Aorta (tissue), 5 donors: Measurements from ENCODE around the gene DSCAM. TPM values are rescaled to one million over a fixed set of nuclear protein-coding genes. Genes with fewer than 3 reads are reported as not detected.

Experiments
- ATAC-seq: fragments of 200-7000 bp; cut with Tn5 transposase; one replicate; pipeline ENCODE4 v1.9.1; 2022; ENCODE audit warnings: moderate library complexity; ENCODE audit not compliant: low FRiP score
- DNase-seq, 2 donors: peaks; one replicate each; pipeline ENCODE4 v3.0.0-alpha.2; 2020
- H3K27ac ChIP-seq, 2 donors: one replicate each; pipeline ENCODE4 v1.5.1; 2013; ENCODE audit warnings: low read length in 2 of 2, mild to moderate bottlenecking in 2 of 2, moderate library complexity in 2 of 2, control low read depth in 1 of 2, inconsistent platforms in 1 of 2, low read depth in 1 of 2
- H3K27me3 ChIP-seq, 2 donors: one replicate each; pipeline ENCODE4 v1.6.1; 2013; ENCODE audit warnings: control low read depth in 1 of 2, low read length in 1 of 2, mild to moderate bottlenecking in 1 of 2, moderate library complexity in 1 of 2; ENCODE audit not compliant: insufficient read depth in 2 of 2, control insufficient read depth in 1 of 2
- H3K36me3 ChIP-seq, 2 donors: one replicate each; pipeline ENCODE4 v1.6.1; 2013; ENCODE audit warnings: control low read depth in 1 of 2, low read length in 1 of 2, mild to moderate bottlenecking in 1 of 2; ENCODE audit not compliant: insufficient read depth in 2 of 2, control insufficient read depth in 1 of 2
- H3K4me1 ChIP-seq, 2 donors: one replicate each; pipeline ENCODE4 v1.6.1; 2013; ENCODE audit warnings: low read length in 2 of 2, control low read depth in 1 of 2, mild to moderate bottlenecking in 1 of 2, moderate library complexity in 1 of 2; ENCODE audit not compliant: insufficient read depth in 2 of 2, control insufficient read depth in 1 of 2
- H3K4me3 ChIP-seq, 2 donors: one replicate each; pipeline ENCODE4 v1.5.1; 2013; ENCODE audit warnings: low read length in 2 of 2, control low read depth in 1 of 2, mild to moderate bottlenecking in 1 of 2
- H3K9me3 ChIP-seq: one replicate; pipeline ENCODE4 v1.6.1; 2013; ENCODE audit warnings: mild to moderate bottlenecking, low read length; ENCODE audit not compliant: control insufficient read depth
- WGBS, 2 donors: extraction: QIAGEN DNeasy Blood & Tissue Kit; methylation state at CpG; one replicate each; pipeline ENCODE4 v1.1.7; 2013; 5-methylcytosine and 5-hydroxymethylcytosine counted together
- intact Hi-C, 2 donors: fragments of 100-400 bp; cut with DNase I; formaldehyde crosslinking; loops; one replicate each; pipeline versions ENCODE4 v1.14.2 to v1.15.0; 2022
- polyA plus RNA-seq, 2 donors: library from polyadenylated mRNA; stranded (reverse); fragments of 200-250 nt; gene quantifications; one replicate each; pipeline ENCODE4 v1.2.3, GENCODE V29; 2013
- total RNA-seq, 2 donors: library from RNA; stranded (reverse); fragmentation: NEBNext Ultra II Directional; extraction: Animal tissue kit (Norgen Biotek cat#: 25700); gene quantifications; one replicate each; pipeline ENCODE4 v1.2.1, GENCODE V29; 2021
- donor health status: healthy with polysubstance abuse.
- donor health status: Bipolar disorder and iron deficiency.
- donor health status: DM: no; HTN: no; CAD: no.
- donor health status: DM: no; HTN: no; CAD: no.
- donor health status: DM: yes; HTN: yes; CAD: no.

Gene DSCAM
- total and polyA plus RNA-seq, 4 donors: not detected

DNA sequence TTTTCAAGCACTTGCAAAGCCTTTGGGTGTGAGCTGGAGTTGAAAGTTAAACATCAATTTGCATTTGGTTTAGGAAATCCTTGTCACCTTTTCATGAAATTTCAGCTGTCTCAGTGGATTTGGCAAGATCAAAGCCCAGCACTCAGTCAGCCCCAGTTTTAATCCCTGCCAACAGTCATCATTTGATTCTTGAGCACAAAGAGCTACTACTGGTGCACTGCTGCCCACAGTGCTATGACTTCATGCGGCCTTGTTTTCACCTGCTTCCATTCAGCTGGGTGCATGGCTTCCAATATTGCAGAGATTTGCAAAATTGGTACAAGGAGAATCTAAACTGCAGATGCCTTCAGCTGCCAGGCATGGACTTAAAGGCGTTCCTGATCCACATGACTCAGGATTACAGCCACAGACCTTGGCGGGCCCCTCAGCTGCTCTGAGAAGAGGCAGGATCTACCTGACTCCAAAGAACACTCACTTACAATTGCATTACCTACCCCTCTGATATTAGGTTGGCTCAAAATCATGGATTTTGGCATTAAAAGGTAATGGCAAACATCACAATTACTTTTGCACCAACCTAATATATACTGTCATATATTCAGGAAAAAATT, 259.1 kb downstream of the DSCAM start:
- no peaks in the 10 kb centered on the region for H3K4me1 ChIP-seq
- H3K9me3 ChIP-seq: no peaks in the 10 kb centered on the region
- H3K4me3 ChIP-seq: no peak overlapping the region
- ATAC-seq: no peak
- intact Hi-C loops: no loop called here
- no peak for DNase-seq
- H3K27me3 ChIP-seq: no peaks in the 10 kb centered on the region
- no peaks in the 10 kb centered on the region for H3K36me3 ChIP-seq
- no peak overlapping the region for H3K27ac ChIP-seq
- 56 to 58% methylated on average over 3 of the region's 3 CpGs for WGBS, 2 donors

DNA sequence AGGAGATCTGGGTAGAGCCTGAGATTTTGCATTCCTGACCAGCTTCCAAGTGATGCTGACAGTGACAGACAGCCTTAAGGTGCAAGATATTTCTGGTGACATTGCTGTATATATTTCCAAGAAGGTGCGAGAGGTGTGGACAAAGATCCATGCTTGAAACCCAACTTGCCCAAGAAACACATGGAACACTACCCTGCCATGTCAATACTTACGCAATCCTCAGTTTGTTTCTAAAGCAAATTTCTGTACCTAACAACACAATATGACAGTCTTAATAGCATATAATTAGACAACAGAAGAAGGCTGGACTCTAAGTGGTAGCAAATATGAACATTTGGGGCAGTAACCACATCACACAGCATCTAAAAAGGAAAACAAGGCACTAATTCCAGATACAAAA, 260.4 kb downstream of the DSCAM start:
- intact Hi-C loops: no loop called here
- H3K4me3 ChIP-seq: no peak overlapping the region
- WGBS, 2 donors: 91 to 93% methylated on average over 2 of the region's 2 CpGs
- DNase-seq (no peak), ATAC-seq (no peak)
- H3K27me3 ChIP-seq: no peaks in the 10 kb centered on the region
- H3K9me3 ChIP-seq: no peaks in the 10 kb centered on the region
- no peaks in the 10 kb centered on the region for H3K4me1 ChIP-seq
- H3K36me3 ChIP-seq: no peaks in the 10 kb centered on the region
- H3K27ac ChIP-seq: no peak overlapping the region

DNA sequence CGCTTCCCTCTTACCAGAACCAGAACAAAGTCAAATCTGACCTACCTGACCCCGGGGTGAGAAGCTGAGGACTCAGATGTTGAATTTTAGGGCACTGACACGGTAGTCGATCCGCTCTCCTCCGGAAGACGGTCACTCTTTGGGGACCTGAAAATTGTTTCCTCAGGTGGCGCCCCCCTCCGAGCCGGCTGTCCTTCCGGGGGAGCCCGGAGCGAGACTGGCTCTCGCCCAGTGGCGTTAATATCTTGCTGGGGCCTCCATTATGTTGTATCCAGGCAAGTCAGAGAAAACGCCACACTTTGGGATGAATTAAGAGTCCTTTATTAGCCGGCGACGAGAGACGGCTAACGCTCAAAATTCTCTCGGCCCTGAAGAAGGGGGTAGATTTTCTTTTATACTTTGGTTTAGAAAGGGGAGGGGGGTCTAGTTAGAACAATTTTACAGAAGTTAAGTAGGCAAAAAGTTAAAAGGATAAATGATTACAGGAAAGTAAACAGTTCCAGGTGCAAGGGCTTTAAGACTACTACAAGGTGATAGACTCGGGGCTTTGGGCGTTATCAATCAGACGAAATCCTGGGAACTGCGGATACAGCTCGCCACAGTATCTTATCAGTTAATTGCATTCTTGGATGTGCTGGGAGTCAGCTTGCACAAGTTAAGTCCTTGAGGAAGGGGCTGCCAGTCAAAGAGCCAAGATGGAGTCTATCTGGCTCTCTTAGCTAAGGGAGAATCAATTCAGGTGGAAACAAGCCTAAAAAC, 269.5 kb downstream of the DSCAM start:
- Histone ChIP-seq H3K36me3 (no peaks in the 10 kb centered on the region), H3K9me3 (no peaks in the 10 kb centered on the region), H3K4me3 (no peak overlapping the region), H3K27ac (no peak overlapping the region), H3K4me1 (no peaks in the 10 kb centered on the region), H3K27me3 (no peaks in the 10 kb centered on the region)
- no peak for DNase-seq
- intact Hi-C loops: no loop called here
- 91 to 95% methylated on average over 27 of the region's 27 CpGs for WGBS, 2 donors
- ATAC-seq: no peak

- Histone ChIP-seq H3K27me3 (no peaks in the 10 kb centered on the region), H3K9me3 (no peaks in the 10 kb centered on the region), H3K27ac (no peak overlapping the region), H3K36me3 (no peaks in the 10 kb centered on the region), H3K4me3 (no peak overlapping the region), H3K4me1 (no peaks in the 10 kb centered on the region)
- DNase-seq (no peak), ATAC-seq (no peak)
- intact Hi-C loops: no loop called here
Observed at GRCh38 chr21:40575976-40576375, 271.0 kb downstream of the DSCAM start.

DNA sequence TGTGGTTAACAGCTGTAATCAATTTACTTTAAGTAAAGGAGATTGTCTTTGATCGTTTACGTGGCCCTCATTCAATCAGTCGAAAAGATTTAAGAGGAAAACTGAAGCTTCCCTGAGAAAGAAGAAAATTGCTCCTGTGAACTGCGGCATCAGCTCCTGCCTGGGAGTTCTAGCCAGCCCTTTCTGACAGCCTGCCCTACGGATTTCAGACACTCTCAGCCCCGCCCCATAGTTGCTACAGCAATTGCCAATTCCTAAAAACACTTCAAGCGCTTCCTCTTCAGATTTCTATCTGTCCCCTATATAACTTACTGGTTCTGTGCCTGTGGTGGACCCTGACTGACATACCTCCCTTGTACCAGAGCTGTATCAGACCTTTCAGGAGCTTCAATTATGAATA, 277.6 kb downstream of the DSCAM start:
- no peak overlapping the region for H3K4me3 ChIP-seq
- H3K9me3 ChIP-seq: peaks cover 2% of the 10 kb centered on the region
- intact Hi-C loops: no loop called here
- ATAC-seq (no peak), DNase-seq (no peak)
- 57 to 64% methylated on average over 7 of the region's 7 CpGs for WGBS, 2 donors
- no peak overlapping the region for H3K27ac ChIP-seq
- H3K36me3 ChIP-seq: no peaks in the 10 kb centered on the region
- no peaks in the 10 kb centered on the region for H3K4me1 ChIP-seq
- peaks cover 0 to 2% of the 10 kb centered on the region in 2 donors for H3K27me3 ChIP-seq

DNA sequence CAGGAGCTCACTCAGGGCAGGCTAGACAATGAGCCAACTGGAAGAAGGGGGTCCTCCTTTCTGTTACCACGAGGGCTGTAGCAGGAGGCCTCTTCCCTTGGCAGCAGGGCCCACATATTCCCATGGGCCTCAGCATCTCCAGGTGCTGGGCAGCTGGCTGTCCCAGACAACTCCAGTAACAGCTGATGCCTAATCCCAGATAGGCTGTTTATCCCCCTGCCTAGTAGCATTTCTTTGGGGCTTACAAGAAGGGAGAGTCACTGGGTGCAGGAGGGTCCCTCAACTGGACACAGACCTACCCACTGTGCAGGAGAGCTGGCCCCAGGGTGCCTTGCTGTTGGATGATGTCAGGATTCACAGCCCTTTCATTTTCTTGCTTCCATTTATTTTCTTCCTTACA, 278.2 kb downstream of the DSCAM start:
- intact Hi-C loops: no loop called here
- DNase-seq (no peak), ATAC-seq (no peak)
- H3K27ac ChIP-seq: no peak overlapping the region
- 12 to 46% methylated on average over 1 of the region's 1 CpG for WGBS, 2 donors
- no peaks in the 10 kb centered on the region for H3K36me3 ChIP-seq
- peaks cover 0 to 2% of the 10 kb centered on the region in 2 donors for H3K27me3 ChIP-seq
- H3K4me3 ChIP-seq: no peak overlapping the region
- H3K9me3 ChIP-seq: peaks cover 2% of the 10 kb centered on the region
- no peaks in the 10 kb centered on the region for H3K4me1 ChIP-seq

DNA sequence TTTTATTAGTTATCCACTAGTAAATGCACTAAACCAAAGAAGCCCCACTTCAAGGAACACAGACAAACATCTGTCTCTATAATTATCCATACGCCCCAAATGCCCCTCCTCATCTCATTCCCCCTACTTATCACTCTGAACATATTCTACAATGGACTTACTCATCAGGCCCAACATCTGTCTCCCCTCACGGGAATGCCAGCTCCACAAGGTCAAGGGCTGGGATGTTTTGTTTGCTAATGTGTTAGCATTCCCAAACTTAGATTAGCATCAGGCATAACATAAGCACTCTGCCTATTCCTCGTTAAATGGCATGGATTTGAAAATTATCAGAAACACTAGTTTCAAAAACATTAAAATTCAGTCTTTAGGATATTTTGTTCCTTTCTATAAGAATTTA, 279.5 kb downstream of the DSCAM start:
- no peak overlapping the region for H3K27ac ChIP-seq
- no peak for ATAC-seq
- intact Hi-C loops: no loop called here
- peaks cover 0 to 2% of the 10 kb centered on the region in 2 donors for H3K27me3 ChIP-seq
- no peak for DNase-seq
- WGBS, 2 donors: 43 to 45% methylated on average over 3 of the region's 3 CpGs
- no peaks in the 10 kb centered on the region for H3K36me3 ChIP-seq
- H3K4me1 ChIP-seq: no peaks in the 10 kb centered on the region
- H3K4me3 ChIP-seq: no peak overlapping the region
- H3K9me3 ChIP-seq: peaks cover 2% of the 10 kb centered on the region

DNA sequence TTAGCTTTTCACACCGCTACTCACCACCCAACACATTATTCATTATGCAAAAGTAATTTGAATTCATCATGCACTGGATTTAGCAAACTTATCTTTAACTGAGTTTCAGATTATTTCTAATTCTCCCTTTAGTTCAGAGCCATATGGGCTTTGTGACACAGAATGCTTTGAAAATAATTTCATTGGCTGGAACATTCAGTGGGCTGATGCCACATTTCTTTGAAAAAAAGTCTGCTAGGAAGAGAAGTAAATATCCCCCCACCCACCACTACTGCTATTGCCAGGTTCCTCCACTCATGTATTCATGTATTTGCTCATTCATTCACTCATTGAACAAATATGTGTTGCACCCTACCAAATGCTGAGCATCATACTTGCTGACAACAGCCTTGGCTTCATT, 280.5 kb downstream of the DSCAM start:
- Histone ChIP-seq H3K9me3 (peaks cover 2% of the 10 kb centered on the region), H3K27me3 (peaks cover 0 to 2% of the 10 kb centered on the region in 2 donors), H3K36me3 (no peaks in the 10 kb centered on the region), H3K4me1 (no peaks in the 10 kb centered on the region), H3K27ac (no peak overlapping the region), H3K4me3 (no peak overlapping the region)
- ATAC-seq: no peak
- intact Hi-C loops: no loop called here
- no peak for DNase-seq
- 39 to 70% methylated on average over 1 of the region's 1 CpG for WGBS, 2 donors

DNA sequence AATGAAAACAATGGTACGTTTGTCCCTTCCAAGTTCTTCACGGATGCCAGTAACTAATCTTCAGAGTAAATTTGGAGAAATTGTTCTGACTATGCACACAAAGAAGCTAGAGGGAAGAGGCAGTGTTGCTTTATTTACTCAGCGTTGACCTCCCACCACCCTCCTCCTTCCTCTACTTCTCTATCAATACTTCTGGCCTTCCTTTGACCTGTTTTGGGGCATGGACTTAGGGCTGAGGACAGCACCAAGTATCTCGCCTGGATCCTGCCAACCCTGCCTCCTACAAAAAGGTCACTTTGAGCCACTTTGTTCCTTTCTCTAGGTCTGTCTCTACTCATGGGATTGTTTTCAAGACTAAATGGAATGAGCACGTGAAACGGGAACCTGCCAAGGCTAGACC, 282.6 kb downstream of the DSCAM start:
- WGBS, 2 donors: 40 to 42% methylated on average over 6 of the region's 6 CpGs
- DNase-seq: no peak

More for the DNA sequence above, 282.6 kb downstream of the DSCAM start:
- Histone ChIP-seq H3K4me1 (no peaks in the 10 kb centered on the region), H3K27ac (no peak overlapping the region), H3K4me3 (no peak overlapping the region), H3K36me3 (no peaks in the 10 kb centered on the region), H3K27me3 (no peaks in the 10 kb centered on the region), H3K9me3 (no peaks in the 10 kb centered on the region)
- intact Hi-C loops: no loop called here
- no peak for ATAC-seq
